Measurements from ENCODE around the gene ZBED1. TPM values are rescaled to one million over a fixed set of nuclear protein-coding genes. Genes with fewer than 3 reads are reported as not detected.

ZBED1 gene
- total and polyA plus RNA-seq, 2 donors (not counting 1 experiment from before 2014, with no cell fraction given): 14.5 to 24.8 TPM

- H3K9ac ChIP-seq (ENCODE audit: insufficient read depth, low read length): no peak overlapping the region
- no peaks in the 10 kb centered on the region for H3K36me3 ChIP-seq (ENCODE audit: control insufficient read depth, insufficient read depth, low read length)
- H3K4me3 ChIP-seq (replicated peaks in 1 of 4; ENCODE audit: control extremely low read depth in 1 of 4, insufficient read depth in 1 of 4, low read depth in 3 of 4, low read length in 4 of 4): no peak overlapping the region
- no peak overlapping the region for H3K27ac ChIP-seq (ENCODE audit: insufficient read depth, low read length)
- no peaks in the 10 kb centered on the region for H3K4me1 ChIP-seq (ENCODE audit: control insufficient read depth, extremely low read depth, insufficient read depth, low read length)
- no peak for TF ChIP-seq CTCF (conservative IDR thresholded peaks at IDR 0.05 in 1 of 2, IDR thresholded peaks at IDR 0.05 in 1 of 2; ENCODE audit: low read depth in 1 of 2, low read length in 2 of 2)
- no peak for TF ChIP-seq EZH2 (IDR thresholded peaks at IDR 0.05; ENCODE audit: low read length, missing control alignments)
- H2AFZ ChIP-seq (ENCODE audit: low read length): no peak overlapping the region
- no peak overlapping the region for H3K4me2 ChIP-seq (ENCODE audit: extremely low read depth, insufficient read depth, low read length)
- no peaks in the 10 kb centered on the region for H3K9me3 ChIP-seq (ENCODE audit: control insufficient read depth, insufficient read depth, low read depth, low read length)
- DNase-seq (ENCODE audit: low read depth in 2 of 2): no peak
- peaks cover 6% of the 10 kb centered on the region for H3K79me2 ChIP-seq (ENCODE audit: control insufficient read depth, insufficient read depth, low read length)
- H4K20me1 ChIP-seq (ENCODE audit: control insufficient read depth, extremely low read depth, insufficient read depth, low read length): no peaks in the 10 kb centered on the region
- no peaks in the 10 kb centered on the region for H3K27me3 ChIP-seq (ENCODE audit: control insufficient read depth, insufficient read depth, low read length)
Observed at GRCh38 chrX:2441466-2441865, 59.3 kb downstream of the ZBED1 start.

GRCh38 chrX:2439613-2440012 lies 61.2 kb downstream of the ZBED1 start:
- H3K79me2 ChIP-seq (ENCODE audit: control insufficient read depth, insufficient read depth, low read length): no peaks in the 10 kb centered on the region
- no peak overlapping the region for H3K27ac ChIP-seq (ENCODE audit: insufficient read depth, low read length)
- no peak overlapping the region for H3K9ac ChIP-seq (ENCODE audit: insufficient read depth, low read length)
- no peaks in the 10 kb centered on the region for H4K20me1 ChIP-seq (ENCODE audit: control insufficient read depth, extremely low read depth, insufficient read depth, low read length)
- no peak overlapping the region for H3K4me2 ChIP-seq (ENCODE audit: extremely low read depth, insufficient read depth, low read length)
- DNase-seq (ENCODE audit: low read depth in 2 of 2): no peak
- H3K4me1 ChIP-seq (ENCODE audit: control insufficient read depth, extremely low read depth, insufficient read depth, low read length): no peaks in the 10 kb centered on the region
- TF ChIP-seq CTCF (conservative IDR thresholded peaks at IDR 0.05 in 1 of 2, IDR thresholded peaks at IDR 0.05 in 1 of 2; ENCODE audit: low read depth in 1 of 2, low read length in 2 of 2) (no peak), EZH2 (IDR thresholded peaks at IDR 0.05; ENCODE audit: low read length, missing control alignments) (no peak)
- no peak overlapping the region for H2AFZ ChIP-seq (ENCODE audit: low read length)
- H3K36me3 ChIP-seq (ENCODE audit: control insufficient read depth, insufficient read depth, low read length): no peaks in the 10 kb centered on the region
- no peaks in the 10 kb centered on the region for H3K27me3 ChIP-seq (ENCODE audit: control insufficient read depth, insufficient read depth, low read length)
- H3K4me3 ChIP-seq (replicated peaks in 1 of 4; ENCODE audit: control extremely low read depth in 1 of 4, insufficient read depth in 1 of 4, low read depth in 3 of 4, low read length in 4 of 4): no peak overlapping the region
- no peaks in the 10 kb centered on the region for H3K9me3 ChIP-seq (ENCODE audit: control insufficient read depth, insufficient read depth, low read depth, low read length)

Other genes starting within 250 kb of the ZBED1 start
- gene DHRSX, start within 50 bp of the ZBED1 start, total RNA-seq: 23.9 and 25.6 TPM in 2 replicates
- 23.7 and 24.9 TPM in 2 replicates for gene DHRSX, start within 50 bp of the ZBED1 start, polyA plus RNA-seq
- gene CD99, start 190.3 kb upstream of the ZBED1 start, total RNA-seq: 177 TPM in 2 replicates
- gene CD99, start 190.3 kb upstream of the ZBED1 start, polyA plus RNA-seq: 477 and 551 TPM in 2 replicates